Vagina (tissue), 2 donors: ENCODE data around the gene WNT5B. TPM values are rescaled to one million over a fixed set of nuclear protein-coding genes. Genes with fewer than 3 reads are reported as not detected.

Experiments
- DNase-seq, 2 donors: peaks; one replicate each; pipeline ENCODE4 v3.0.0-alpha.2; 2017; ENCODE audit errors: extremely low spot score in 2 of 2
- H3K27ac ChIP-seq: fragments of 200-600 bp; sonication (generic); one replicate; pipeline ENCODE4 v1.5.1; 2019
- H3K27me3 ChIP-seq: fragments of 200-600 bp; sonication (generic); one replicate; pipeline ENCODE4 v1.5.1; 2019
- H3K36me3 ChIP-seq, 2 donors: fragments of 200-600 bp; sonication (generic); one replicate each; pipeline ENCODE4 v1.5.1; 2017 to 2019
- H3K4me1 ChIP-seq: fragments of 200-600 bp; sonication (generic); one replicate; pipeline ENCODE4 v1.5.1; 2019
- H3K4me3 ChIP-seq, 2 donors: fragments of 200-600 bp; sonication (generic); 1 replicate in 1 of 2; 2 replicates in 1 of 2; pipeline ENCODE4 v1.5.1; 2016 to 2019
- H3K9me3 ChIP-seq: fragments of 200-600 bp; sonication (generic); one replicate; pipeline ENCODE4 v1.5.1; 2019
- POLR2A ChIP-seq, 2 donors: fragments of 450-650 bp; IDR thresholded peaks; one replicate each; pipeline ENCODE4 v1.6.1; 2017; ENCODE audit warnings: antibody characterized with exemption in 2 of 2, mild to moderate bottlenecking in 2 of 2, moderate library complexity in 2 of 2
- POLR2AphosphoS5 ChIP-seq, 2 donors: sonication (generic); formaldehyde crosslinking; IDR thresholded peaks; one replicate each; pipeline ENCODE4 v1.9.0; 2017; ENCODE audit warnings: antibody characterized with exemption in 2 of 2, mild to moderate bottlenecking in 2 of 2, low read depth in 1 of 2; ENCODE audit not compliant: insufficient read depth in 1 of 2
- intact Hi-C: fragments of 100-400 bp; cut with DNase I; formaldehyde crosslinking; loops from one replicate; pipeline ENCODE4 v1.15.1; 2023
- total RNA-seq: library from RNA; depleted of rRNA; stranded (reverse); fragments of >200 nt; gene quantifications from one replicate; pipeline ENCODE4 v1.2.3, GENCODE V29; 2016
- TF ChIP-seq, protein P1 (sequence below), 3 experiments: fragments of 450-650 bp in 2 of 3; fragments of 200-600 bp in 1 of 3; sonication (generic) in 1 of 3; IDR thresholded peaks; one replicate each; pipeline ENCODE4 v1.5.1; 2017 to 2019; ENCODE audit warnings: antibody characterized with exemption in 3 of 3, mild to moderate bottlenecking in 2 of 3, moderate library complexity in 2 of 3

WNT5B gene
- total RNA-seq, 1 donor from 2014 or later: 7.6 TPM

DNA sequence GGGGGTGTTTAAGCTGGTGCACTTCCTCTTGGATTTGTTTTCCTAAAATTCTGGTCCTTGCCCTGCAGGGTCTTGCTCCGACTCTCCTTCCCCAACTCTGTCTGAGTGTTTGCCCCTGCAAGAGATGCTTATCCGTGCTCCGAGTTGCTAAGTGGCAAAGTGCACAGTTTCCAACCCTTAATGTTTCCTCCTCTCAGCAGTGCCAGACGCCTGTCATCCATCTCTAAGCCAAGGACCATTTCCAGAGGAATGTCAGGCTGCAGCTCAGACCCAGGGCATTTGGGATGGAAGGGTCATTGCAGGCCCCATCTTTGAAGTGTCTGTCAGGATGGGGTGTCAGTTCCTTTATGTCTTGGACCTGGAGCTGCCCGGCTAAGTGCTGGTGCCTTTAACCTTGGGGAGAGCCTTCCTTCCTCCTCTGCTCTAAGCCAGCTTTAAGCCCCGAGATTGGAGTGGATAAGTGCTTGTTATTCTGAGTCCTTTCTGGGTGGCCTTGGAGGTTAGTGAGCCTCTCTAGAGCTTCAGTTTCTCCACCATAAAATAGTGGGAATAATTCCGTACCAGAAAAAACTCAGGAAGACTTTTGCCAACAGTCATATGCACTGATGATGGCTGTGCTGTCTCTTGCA is 15.0 kb downstream of the WNT5B start:
- TF ChIP-seq, protein P1, sequence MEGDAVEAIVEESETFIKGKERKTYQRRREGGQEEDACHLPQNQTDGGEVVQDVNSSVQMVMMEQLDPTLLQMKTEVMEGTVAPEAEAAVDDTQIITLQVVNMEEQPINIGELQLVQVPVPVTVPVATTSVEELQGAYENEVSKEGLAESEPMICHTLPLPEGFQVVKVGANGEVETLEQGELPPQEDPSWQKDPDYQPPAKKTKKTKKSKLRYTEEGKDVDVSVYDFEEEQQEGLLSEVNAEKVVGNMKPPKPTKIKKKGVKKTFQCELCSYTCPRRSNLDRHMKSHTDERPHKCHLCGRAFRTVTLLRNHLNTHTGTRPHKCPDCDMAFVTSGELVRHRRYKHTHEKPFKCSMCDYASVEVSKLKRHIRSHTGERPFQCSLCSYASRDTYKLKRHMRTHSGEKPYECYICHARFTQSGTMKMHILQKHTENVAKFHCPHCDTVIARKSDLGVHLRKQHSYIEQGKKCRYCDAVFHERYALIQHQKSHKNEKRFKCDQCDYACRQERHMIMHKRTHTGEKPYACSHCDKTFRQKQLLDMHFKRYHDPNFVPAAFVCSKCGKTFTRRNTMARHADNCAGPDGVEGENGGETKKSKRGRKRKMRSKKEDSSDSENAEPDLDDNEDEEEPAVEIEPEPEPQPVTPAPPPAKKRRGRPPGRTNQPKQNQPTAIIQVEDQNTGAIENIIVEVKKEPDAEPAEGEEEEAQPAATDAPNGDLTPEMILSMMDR (IDR thresholded peaks at IDR 0.05): no peak
- TF ChIP-seq POLR2AphosphoS5 (IDR thresholded peaks at IDR 0.05; ENCODE audit: insufficient read depth in 1 of 2, low read depth in 1 of 2) (no peak), POLR2A (IDR thresholded peaks at IDR 0.05) (no peak)
- intact Hi-C loops: no loop called here
- Histone ChIP-seq H3K4me1 (peaks cover 14% of the 10 kb centered on the region), H3K36me3 (no peaks in the 10 kb centered on the region), H3K27me3 (no peaks in the 10 kb centered on the region), H3K9me3 (no peaks in the 10 kb centered on the region), H3K4me3 (no peak overlapping the region), H3K27ac (no peak overlapping the region)
- no peak for DNase-seq

DNA sequence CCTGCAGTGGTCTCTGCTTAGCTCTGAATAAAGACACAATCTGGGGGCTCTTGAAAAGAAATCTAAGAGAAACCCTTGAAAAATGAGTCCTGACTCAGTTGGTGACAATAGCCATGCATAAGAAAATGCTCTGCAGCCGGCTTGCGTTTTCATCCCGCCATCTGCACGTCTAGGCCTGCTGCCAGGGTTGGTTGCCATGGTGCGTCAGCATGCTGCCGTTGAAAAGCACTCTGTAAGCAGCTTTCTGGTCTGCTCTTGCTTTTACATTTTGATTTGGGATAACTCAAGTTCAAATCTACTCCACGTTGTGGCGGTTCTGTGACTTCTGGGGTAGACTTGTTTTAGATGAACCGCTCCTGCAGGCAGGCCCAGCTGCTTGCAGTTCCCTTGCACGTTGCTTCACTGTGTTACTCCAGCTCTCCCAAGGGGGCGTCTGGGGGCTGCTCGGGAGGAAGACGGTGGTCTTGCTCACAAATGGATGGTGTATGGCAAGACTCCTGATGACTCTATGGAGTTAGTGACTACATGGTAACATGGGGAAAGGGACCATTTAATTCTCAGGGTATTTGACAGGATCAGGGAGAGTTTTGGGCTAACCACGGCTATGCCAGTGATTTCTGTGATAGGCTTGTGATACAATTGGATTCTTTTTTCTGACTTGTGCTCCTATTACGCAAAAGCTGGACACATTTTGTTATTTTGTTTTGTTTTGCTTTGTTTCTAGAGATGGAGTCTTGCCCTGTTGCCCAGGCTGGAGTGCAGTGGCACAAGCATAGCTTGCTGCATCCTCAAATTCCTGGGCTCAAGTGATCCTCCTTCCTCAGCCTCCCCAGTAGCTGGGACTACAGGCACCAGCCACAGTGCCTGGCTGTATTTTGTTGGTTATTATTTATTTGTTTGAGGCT is 15.8 kb downstream of the WNT5B start:
- intact Hi-C loops: no loop called here

DNA sequence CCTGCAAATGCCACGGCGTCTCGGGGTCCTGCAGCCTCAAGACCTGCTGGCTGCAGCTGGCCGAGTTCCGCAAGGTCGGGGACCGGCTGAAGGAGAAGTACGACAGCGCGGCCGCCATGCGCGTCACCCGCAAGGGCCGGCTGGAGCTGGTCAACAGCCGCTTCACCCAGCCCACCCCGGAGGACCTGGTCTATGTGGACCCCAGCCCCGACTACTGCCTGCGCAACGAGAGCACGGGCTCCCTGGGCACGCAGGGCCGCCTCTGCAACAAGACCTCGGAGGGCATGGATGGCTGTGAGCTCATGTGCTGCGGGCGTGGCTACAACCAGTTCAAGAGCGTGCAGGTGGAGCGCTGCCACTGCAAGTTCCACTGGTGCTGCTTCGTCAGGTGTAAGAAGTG is 16.8 kb downstream of the WNT5B start:
- no peaks in the 10 kb centered on the region for H3K36me3 ChIP-seq
- no peak overlapping the region for H3K4me3 ChIP-seq
- DNase-seq: no peak
- peaks cover 14% of the 10 kb centered on the region for H3K4me1 ChIP-seq
- TF ChIP-seq POLR2AphosphoS5 (IDR thresholded peaks at IDR 0.05; ENCODE audit: insufficient read depth in 1 of 2, low read depth in 1 of 2) (no peak), POLR2A (IDR thresholded peaks at IDR 0.05) (no peak)
- TF ChIP-seq, protein P1 (IDR thresholded peaks at IDR 0.05): no peak
- H3K9me3 ChIP-seq: no peaks in the 10 kb centered on the region
- no peaks in the 10 kb centered on the region for H3K27me3 ChIP-seq
- intact Hi-C loops: no loop called here
- H3K27ac ChIP-seq: no peak overlapping the region

More for the DNA sequence above, 15.8 kb downstream of the WNT5B start:
- TF ChIP-seq POLR2A (IDR thresholded peaks at IDR 0.05): no peak
- no peak for TF ChIP-seq POLR2AphosphoS5 (IDR thresholded peaks at IDR 0.05; ENCODE audit: insufficient read depth in 1 of 2, low read depth in 1 of 2)
- TF ChIP-seq, protein P1 (IDR thresholded peaks at IDR 0.05): no peak
- no peaks in the 10 kb centered on the region for H3K27me3 ChIP-seq
- peaks cover 14% of the 10 kb centered on the region for H3K4me1 ChIP-seq
- H3K4me3 ChIP-seq: no peak overlapping the region
- H3K27ac ChIP-seq: no peak overlapping the region
- H3K36me3 ChIP-seq: no peaks in the 10 kb centered on the region
- no peak for DNase-seq
- H3K9me3 ChIP-seq: no peaks in the 10 kb centered on the region

DNA sequence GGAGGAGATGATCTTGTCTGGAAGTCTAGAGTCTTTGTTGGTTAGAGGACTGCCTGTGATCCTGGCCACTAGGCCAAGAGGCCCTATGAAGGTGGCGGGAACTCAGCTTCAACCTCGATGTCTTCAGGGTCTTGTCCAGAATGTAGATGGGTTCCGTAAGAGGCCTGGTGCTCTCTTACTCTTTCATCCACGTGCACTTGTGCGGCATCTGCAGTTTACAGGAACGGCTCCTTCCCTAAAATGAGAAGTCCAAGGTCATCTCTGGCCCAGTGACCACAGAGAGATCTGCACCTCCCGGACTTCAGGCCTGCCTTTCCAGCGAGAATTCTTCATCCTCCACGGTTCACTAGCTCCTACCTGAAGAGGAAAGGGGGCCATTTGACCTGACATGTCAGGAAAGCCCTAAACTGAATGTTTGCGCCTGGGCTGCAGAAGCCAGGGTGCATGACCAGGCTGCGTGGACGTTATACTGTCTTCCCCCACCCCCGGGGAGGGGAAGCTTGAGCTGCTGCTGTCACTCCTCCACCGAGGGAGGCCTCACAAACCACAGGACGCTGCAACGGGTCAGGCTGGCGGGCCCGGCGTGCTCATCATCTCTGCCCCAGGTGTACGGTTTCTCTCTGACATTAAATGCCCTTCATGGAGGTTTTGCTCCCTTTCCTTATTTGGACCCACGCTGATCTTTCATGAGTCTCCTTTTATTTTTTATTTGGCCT is 17.7 kb downstream of the WNT5B start:
- Histone ChIP-seq H3K27ac (no peak overlapping the region), H3K4me3 (no peak overlapping the region), H3K36me3 (no peaks in the 10 kb centered on the region), H3K4me1 (peaks cover 14% of the 10 kb centered on the region), H3K9me3 (no peaks in the 10 kb centered on the region), H3K27me3 (no peaks in the 10 kb centered on the region)
- no peak for DNase-seq
- TF ChIP-seq POLR2AphosphoS5 (IDR thresholded peaks at IDR 0.05; ENCODE audit: insufficient read depth in 1 of 2, low read depth in 1 of 2): no peak
- TF ChIP-seq, protein P1 (IDR thresholded peaks at IDR 0.05): no peak
- TF ChIP-seq POLR2A (IDR thresholded peaks at IDR 0.05): no peak
- intact Hi-C loops: no loop called here
